Naive B cell (primary cell): Measurements from ENCODE around the gene ZNF738. TPM values are rescaled to one million over a fixed set of nuclear protein-coding genes. Genes with fewer than 3 reads are reported as not detected.
"Not testable (repeated sequence)": the region's sequence is repeated elsewhere in the genome, so short reads cannot be mapped to it uniquely, and the experiment has no call there.

ENCODE experiments used
- ATAC-seq, 2 donors: fragments of 150-1000 bp; cut with Tn5 transposase; 2 replicates each; pipeline ENCODE4 v1.10.0; 2021; ENCODE audit warnings: low read depth in 2 of 2, mild to moderate bottlenecking in 2 of 2, moderate library complexity in 2 of 2
- DNase-seq: peaks from one replicate; pipeline ENCODE4 v3.0.0; 2022
- H3K27ac Mint-ChIP-seq, 6 donors: one replicate each; pipeline ENCODE4 v1.8.0; 2020 to 2022; ENCODE audit warnings: mild to moderate bottlenecking in 6 of 6, mixed read lengths in 6 of 6, moderate library complexity in 5 of 6, inconsistent platforms in 2 of 6
- H3K27me3 Mint-ChIP-seq, 3 donors: one replicate each; pipeline ENCODE4 v1.8.0; 2021 to 2022; ENCODE audit warnings: mixed read lengths in 3 of 3, mild to moderate bottlenecking in 1 of 3
- H3K36me3 Mint-ChIP-seq, 2 donors: one replicate each; pipeline ENCODE4 v1.8.0; 2020 to 2022; ENCODE audit warnings: mixed read lengths in 2 of 2, inconsistent platforms in 1 of 2, mild to moderate bottlenecking in 1 of 2
- H3K4me1 Mint-ChIP-seq, 3 donors: one replicate each; pipeline ENCODE4 v1.8.0; 2020 to 2022; ENCODE audit warnings: mixed read lengths in 3 of 3, inconsistent platforms in 1 of 3, mild to moderate bottlenecking in 1 of 3, moderate library complexity in 1 of 3
- H3K4me3 Mint-ChIP-seq, 8 donors: one replicate each; pipeline ENCODE4 v1.8.0; 2020 to 2022; ENCODE audit warnings: mild to moderate bottlenecking in 8 of 8, mixed read lengths in 8 of 8, moderate library complexity in 8 of 8, inconsistent platforms in 2 of 8
- H3K9me3 Mint-ChIP-seq, 7 donors: one replicate each; pipeline ENCODE4 v1.8.0; 2020 to 2022; ENCODE audit warnings: mixed read lengths in 7 of 7, mild to moderate bottlenecking in 5 of 7, inconsistent platforms in 2 of 7, moderate library complexity in 1 of 7
- polyA plus RNA-seq, 6 donors: library from polyadenylated mRNA; unstranded; fragments of 300-500 nt; fragmentation: Illumina TruSeq; gene quantifications; one replicate each; pipeline ENCODE4 v1.2.3, GENCODE V29; 2021; ENCODE audit warnings: low read depth in 6 of 6

ZNF738 gene
- polyA plus RNA-seq, result 10 to 100 TPM in 1 of 6 donors, 1 to 10 TPM in 5; 6.1 to 10.0 (median 7.2) TPM

DNA sequence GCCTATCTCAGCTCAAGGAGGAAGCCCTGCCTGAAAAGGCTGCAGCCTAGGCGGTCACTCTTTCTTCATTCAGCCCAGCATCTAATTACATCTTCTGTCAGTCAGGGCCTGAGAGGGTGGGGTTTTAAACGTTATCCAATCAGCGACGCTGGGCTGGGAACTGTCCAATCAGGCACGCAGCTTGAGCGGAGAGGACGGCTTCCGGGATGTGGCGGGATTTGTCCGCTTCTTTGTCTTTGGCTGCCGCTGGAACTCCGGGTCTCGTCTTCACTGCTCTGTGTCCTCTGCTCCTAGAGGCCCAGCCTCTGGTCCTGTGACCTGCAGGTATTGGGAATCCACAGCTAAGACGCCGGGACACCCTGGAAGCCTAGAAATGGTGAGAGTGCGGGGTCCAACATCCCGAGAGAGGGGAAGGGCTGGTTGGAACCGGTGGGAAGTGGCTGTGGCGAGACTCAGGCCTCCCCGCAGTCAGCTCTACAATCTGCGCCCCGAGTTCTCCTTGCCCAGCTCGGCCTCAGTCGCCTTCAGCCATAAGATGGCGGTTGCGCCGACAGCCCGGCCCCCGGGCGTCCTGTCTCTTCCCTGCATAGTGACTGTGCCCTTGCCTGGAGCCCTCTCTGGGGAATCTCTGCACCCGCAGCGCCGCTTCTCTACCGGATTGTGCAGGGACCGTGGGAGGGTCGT is at the start of gene ZNF738:
Gene ZNF738 (plus strand): TSS at position 233 of the 684 bp plus-strand sequence. CDS start 141 bp downstream, at position 374.
- peak; percentile 97 to 98 for ATAC-seq
- H3K27me3 Mint-ChIP-seq, result no peaks in the 10 kb centered on the region

DNA sequence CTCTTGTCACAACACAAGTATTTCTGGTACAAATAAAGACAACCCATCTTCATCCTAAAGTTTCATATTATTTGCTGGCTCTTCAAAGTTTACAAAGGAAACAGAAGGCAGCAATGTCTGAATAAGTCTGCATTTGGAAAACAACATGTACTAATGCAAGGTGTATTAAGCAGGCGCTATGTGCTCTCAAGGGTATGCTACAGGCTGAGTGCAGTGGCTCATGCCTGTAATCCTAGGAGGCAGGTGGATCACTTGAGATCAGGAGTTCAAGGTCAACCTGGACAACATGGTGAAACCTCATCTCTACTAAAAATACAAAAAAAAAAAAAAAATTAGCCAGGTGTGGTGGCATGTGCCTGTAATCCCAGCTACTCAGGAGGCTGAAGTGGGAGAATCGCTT is 46.0 kb upstream of the ZNF738 start:
- H3K4me1 Mint-ChIP-seq, result peaks cover 4 to 25% (median 20%) of the 10 kb centered on the region in 3 donors
- not testable (repeated sequence) for H3K27ac Mint-ChIP-seq, H3K9me3 Mint-ChIP-seq

More for the DNA sequence above, at the start of gene ZNF738:
- H3K4me1 Mint-ChIP-seq, result peaks cover 4 to 17% (median 14%) of the 10 kb centered on the region in 3 donors
- peak within 1 kb of the TSS; percentile 95 to 99 (median 97) for H3K27ac Mint-ChIP-seq
- H3K36me3 Mint-ChIP-seq, result peaks cover 7 to 9% of the 10 kb centered on the region in 2 donors
- H3K4me3 Mint-ChIP-seq, result peak within 1 kb of the TSS; percentile 96 to 100 (median 100)
- peaks cover 0 to 5% (median 0%) of the 10 kb centered on the region in 7 donors for H3K9me3 Mint-ChIP-seq
- peak; percentile 84 for DNase-seq

DNA sequence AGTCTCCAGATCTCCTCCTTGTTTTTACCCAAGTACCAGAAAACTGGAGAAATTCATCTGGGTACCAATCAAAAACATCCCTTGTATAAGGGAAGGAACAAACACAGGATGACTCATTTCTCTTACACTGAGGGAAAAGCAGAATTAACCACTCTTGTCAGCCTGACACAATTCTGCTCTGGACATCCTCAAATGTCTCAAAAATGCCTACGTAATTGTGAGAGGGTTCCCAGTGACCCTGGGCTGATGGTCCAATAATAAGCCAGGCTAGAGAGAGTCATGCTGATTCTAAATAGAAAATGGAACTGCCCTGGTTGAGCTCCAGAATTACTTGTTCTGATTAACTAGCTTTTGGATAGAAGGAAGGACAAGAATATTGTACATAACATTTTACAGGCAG is 44.1 kb upstream of the ZNF738 start:
- H3K4me1 Mint-ChIP-seq, result peaks cover 8 to 33% (median 28%) of the 10 kb centered on the region in 3 donors
- no peak overlapping the region for H3K4me3 Mint-ChIP-seq
- no peaks in the 10 kb centered on the region for H3K27me3 Mint-ChIP-seq
- DNase-seq, result no peak
- ATAC-seq, result no peak
- H3K36me3 Mint-ChIP-seq, result peaks cover 0 to 5% of the 10 kb centered on the region in 2 donors
- peak overlapping the region in 1 of 6 donors; percentile 37 for H3K27ac Mint-ChIP-seq
- H3K9me3 Mint-ChIP-seq, result peaks cover 0 to 2% (median 0%) of the 10 kb centered on the region in 7 donors

More for the DNA sequence above, 46.0 kb upstream of the ZNF738 start:
- not testable (repeated sequence) for H3K4me3 Mint-ChIP-seq, H3K27me3 Mint-ChIP-seq, ATAC-seq, DNase-seq
- peaks cover 7 to 13% of the 10 kb centered on the region in 2 donors for H3K36me3 Mint-ChIP-seq

DNA sequence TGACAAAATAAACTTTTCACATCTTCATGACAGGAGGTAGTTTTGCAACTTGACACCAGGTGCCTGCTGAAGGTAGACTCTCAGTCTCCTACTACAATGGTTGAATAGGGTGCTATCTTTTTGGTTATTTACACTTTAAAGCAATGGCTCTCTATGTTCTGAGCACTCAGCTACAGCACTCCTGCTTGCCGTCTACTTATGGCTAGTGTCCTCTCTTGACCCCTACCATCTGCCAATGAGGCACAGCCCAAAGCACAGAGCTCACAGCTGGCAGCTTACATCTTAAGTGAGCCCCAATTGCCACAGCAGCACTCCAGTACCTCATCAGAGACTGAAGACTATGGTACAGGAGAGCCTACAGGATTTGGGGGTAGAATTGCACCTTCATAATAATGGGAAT is 41.0 kb upstream of the ZNF738 start:
- DNase-seq (no peak), ATAC-seq (no peak)
- no peak overlapping the region for H3K4me3 Mint-ChIP-seq
- H3K4me1 Mint-ChIP-seq, result peaks cover 21 to 60% (median 54%) of the 10 kb centered on the region in 3 donors
- H3K9me3 Mint-ChIP-seq, result peaks cover 0 to 3% (median 0%) of the 10 kb centered on the region in 7 donors
- H3K36me3 Mint-ChIP-seq, result peaks cover 0 to under 1% of the 10 kb centered on the region in 2 donors
- no peaks in the 10 kb centered on the region for H3K27me3 Mint-ChIP-seq
- H3K27ac Mint-ChIP-seq, result peak overlapping the region in 1 of 6 donors; percentile 76

DNA sequence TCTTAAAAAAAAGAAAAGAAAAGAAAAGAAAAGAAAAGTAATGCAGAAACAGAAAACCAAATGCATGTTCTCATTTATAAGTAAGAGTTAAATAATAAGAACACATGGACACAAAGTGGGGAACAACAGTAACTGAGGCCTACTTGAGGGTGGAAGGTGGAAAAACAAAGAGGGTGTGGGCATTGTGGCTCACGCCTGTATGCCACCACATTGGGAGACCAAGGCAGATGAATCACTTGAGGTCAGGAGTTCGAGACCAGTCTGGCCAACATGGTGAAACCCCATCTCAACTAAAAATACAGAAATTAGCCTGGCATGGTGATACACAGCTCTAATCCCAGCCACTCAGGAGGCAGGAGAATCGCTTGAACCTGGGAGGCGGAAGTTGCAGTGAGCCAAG is 37.7 kb upstream of the ZNF738 start:
- Mint-ChIP-seq H3K36me3 (peaks cover 9 to 10% of the 10 kb centered on the region in 2 donors), H3K27ac (peak overlapping the region in 2 of 6 donors; percentile 60 to 70), H3K9me3 (peaks cover 0 to 12% (median 4%) of the 10 kb centered on the region in 7 donors), H3K4me3 (no peak overlapping the region), H3K4me1 (peaks cover 26 to 72% (median 66%) of the 10 kb centered on the region in 3 donors), H3K27me3 (no peaks in the 10 kb centered on the region)
- ATAC-seq (no peak), DNase-seq (no peak)

DNA sequence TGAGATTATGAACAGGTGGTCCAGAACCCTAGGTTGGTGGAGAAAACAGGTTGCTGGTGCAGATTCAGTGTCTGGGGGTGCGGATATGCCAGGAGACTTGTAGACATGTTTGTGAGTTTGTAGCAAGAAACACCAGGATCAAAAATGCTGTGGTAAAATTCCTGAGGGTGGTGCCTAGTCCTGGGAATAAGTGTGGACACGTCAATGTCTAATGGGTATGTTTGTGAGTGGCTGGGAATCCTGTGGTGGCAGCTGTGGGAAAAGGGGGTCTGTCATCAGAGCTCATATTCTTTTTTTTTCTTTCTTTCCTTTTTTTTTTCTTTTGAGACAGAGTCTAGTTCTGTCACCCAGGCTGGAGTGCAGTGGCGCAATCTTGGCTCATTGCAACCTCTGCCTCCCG is 36.8 kb upstream of the ZNF738 start:
- H3K36me3 Mint-ChIP-seq, result peaks cover 14 to 15% of the 10 kb centered on the region in 2 donors
- peaks cover 30 to 79% (median 71%) of the 10 kb centered on the region in 3 donors for H3K4me1 Mint-ChIP-seq
- ATAC-seq (no peak), DNase-seq (no peak)
- H3K9me3 Mint-ChIP-seq, result peaks cover 0 to 15% (median 7%) of the 10 kb centered on the region in 7 donors
- peak overlapping the region in 2 of 8 donors; percentile 17 to 43 for H3K4me3 Mint-ChIP-seq
- no peaks in the 10 kb centered on the region for H3K27me3 Mint-ChIP-seq
- H3K27ac Mint-ChIP-seq, result peak overlapping the region in 3 of 6 donors; percentile 8 to 65 (median 36)

DNA sequence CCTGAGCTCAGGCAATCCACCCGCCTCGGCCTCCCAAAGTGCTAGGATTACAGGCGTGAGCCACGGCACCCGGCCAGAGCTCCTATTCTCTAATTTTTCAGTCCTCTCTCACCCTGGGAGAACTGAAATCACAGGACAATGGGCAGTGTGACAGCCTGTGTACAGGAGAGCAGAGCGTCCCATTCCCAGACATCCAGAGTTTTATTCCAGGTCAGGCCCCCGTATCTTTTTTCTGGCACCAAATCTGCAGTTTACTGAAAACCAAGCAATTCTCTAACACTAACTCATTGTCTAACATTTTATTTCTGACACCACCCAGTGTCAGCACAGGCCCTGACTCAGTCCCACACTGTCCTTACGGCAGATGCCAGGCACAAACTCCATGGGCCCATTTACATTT is 36.3 kb upstream of the ZNF738 start:
- H3K9me3 Mint-ChIP-seq, result peaks cover 0 to 15% (median 7%) of the 10 kb centered on the region in 7 donors
- H3K27ac Mint-ChIP-seq, result peak overlapping the region in 1 of 6 donors; percentile 65
- H3K36me3 Mint-ChIP-seq, result peaks cover 14 to 15% of the 10 kb centered on the region in 2 donors
- peaks cover 28 to 84% (median 69%) of the 10 kb centered on the region in 3 donors for H3K4me1 Mint-ChIP-seq
- H3K4me3 Mint-ChIP-seq, result no peak overlapping the region
- no peaks in the 10 kb centered on the region for H3K27me3 Mint-ChIP-seq
- no peak for ATAC-seq
- no peak for DNase-seq

DNA sequence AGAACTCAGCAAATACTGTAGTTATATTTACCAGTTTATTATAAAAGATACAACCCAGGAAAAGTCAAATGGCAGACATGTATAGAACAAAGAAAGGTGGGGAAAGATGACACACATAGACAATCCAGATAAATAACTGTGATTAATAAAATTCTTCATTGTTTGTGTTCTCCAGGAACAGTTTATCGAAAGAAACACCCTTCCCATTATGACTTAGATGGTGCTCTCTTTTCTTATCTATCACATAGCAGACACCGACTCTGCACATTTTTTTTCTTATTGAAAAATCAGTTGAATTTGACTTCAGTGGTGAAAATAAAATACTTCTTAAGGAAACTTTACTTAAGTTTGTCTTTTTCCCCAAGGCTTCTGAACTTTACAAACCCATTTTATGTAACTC is 35.8 kb upstream of the ZNF738 start:
- peaks cover 14 to 15% of the 10 kb centered on the region in 2 donors for H3K36me3 Mint-ChIP-seq

DNA sequence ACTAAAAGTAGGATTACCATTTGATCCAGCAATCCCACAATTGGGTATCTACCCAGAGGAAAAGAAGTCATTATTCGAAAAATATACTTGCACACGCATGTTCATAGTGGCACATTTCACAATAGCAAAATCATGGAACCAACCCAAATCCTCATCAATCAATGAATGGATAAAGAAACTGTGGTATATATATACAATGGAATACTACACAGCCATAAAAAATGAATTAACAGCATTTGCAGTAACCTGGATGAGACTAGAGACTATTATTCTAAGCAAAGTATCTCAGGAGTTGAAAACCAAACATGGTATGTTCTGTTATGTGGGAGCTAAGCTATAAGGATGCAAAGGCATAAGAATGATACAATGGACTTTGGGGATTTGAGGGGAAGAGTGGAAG is 32.6 kb upstream of the ZNF738 start:
- H3K27me3 Mint-ChIP-seq, result no peaks in the 10 kb centered on the region
- H3K4me3 Mint-ChIP-seq, result peak overlapping the region in 4 of 8 donors; percentile 8 to 99 (median 44)
- H3K27ac Mint-ChIP-seq, result no peak overlapping the region
- ATAC-seq, result no peak
- H3K4me1 Mint-ChIP-seq, result peaks cover 32 to 78% (median 61%) of the 10 kb centered on the region in 3 donors
- H3K36me3 Mint-ChIP-seq, result peaks cover 14 to 15% of the 10 kb centered on the region in 2 donors
- H3K9me3 Mint-ChIP-seq, result peaks cover 0 to 15% (median 7%) of the 10 kb centered on the region in 7 donors
- DNase-seq, result no peak

More for the DNA sequence above, 35.8 kb upstream of the ZNF738 start:
- ATAC-seq, result no peak
- Mint-ChIP-seq H3K27ac (peak overlapping the region in 1 of 6 donors; percentile 74), H3K4me3 (no peak overlapping the region), H3K4me1 (peaks cover 33 to 85% (median 69%) of the 10 kb centered on the region in 3 donors), H3K9me3 (peaks cover 0 to 15% (median 7%) of the 10 kb centered on the region in 7 donors), H3K27me3 (no peaks in the 10 kb centered on the region)
- no peak for DNase-seq

DNA sequence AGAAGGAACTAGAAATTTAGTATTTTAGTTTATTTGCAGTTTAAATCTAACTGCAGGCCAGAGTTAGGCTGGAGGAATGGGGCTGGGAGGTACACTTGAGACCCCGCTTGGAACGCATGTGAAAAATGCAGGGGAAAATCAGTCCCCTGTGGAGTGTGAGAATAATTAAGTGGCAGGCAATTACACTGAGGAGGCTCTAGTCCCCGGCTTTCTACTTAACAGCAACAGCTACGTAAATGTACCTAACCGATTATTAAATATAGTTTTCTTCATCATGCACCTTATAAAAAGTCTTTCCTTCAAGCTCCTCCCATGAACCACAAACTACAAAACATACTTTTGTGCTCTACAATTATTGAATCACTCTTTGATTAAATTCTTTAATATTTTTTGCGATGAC is 30.4 kb upstream of the ZNF738 start:
- peaks cover 19 to 57% (median 39%) of the 10 kb centered on the region in 3 donors for H3K4me1 Mint-ChIP-seq
- ATAC-seq (no peak), DNase-seq (no peak)
- peak overlapping the region; percentile 96 to 99 (median 98) for H3K27ac Mint-ChIP-seq
- H3K36me3 Mint-ChIP-seq, result peaks cover 14 to 15% of the 10 kb centered on the region in 2 donors
- H3K9me3 Mint-ChIP-seq, result peaks cover 0 to 13% (median 7%) of the 10 kb centered on the region in 7 donors
- H3K27me3 Mint-ChIP-seq, result no peaks in the 10 kb centered on the region
- H3K4me3 Mint-ChIP-seq, result peak overlapping the region; percentile 98 to 100 (median 99)

DNA sequence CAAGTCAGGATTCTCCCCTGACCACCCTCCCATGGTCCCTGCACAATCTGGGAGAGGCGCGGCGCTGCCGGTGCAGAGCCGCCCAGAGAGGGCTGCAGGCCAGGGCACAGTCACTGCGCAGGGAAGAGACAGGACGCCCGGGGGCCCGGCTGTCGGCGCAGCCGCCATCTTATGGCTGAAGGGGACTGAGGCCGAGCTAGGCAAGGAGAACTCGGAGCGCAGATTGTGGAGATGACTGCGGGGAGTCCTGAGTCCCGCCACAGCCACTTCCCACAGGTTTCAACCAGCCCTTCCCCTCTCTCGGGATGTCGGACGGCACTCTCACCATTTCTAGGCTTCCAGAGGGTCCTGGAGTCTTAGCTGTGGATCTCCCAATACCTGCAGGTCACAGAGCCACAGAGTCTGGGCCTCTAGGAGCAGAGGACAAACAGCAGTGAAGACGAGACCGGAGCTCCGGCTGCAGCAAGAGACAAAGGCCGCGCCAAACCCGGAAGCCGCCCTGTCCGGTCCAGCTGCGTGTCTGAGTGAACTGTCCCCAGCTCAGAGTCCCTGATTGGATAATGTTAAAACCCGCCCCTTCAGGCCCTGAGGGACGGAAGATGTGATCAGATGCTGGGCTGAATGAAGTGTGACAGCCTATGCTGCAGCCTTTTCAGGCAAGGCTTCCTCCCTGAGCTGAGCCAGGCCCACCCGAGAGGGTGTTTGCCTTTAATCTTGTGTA is 29.8 kb upstream of the ZNF738 start, which contains the start of gene ZNF708:
Gene ZNF708 (minus strand): TSS at position 526 of the 721 bp plus-strand sequence. CDS start 198 bp downstream, at position 328.
- peak within 1 kb of the TSS; percentile 96 to 99 (median 98) for H3K27ac Mint-ChIP-seq
- peaks cover 17 to 52% (median 34%) of the 10 kb centered on the region in 3 donors for H3K4me1 Mint-ChIP-seq
- DNase-seq, result peak; percentile 73
- H3K4me3 Mint-ChIP-seq, result peak within 1 kb of the TSS; percentile 98 to 100 (median 99)
- H3K27me3 Mint-ChIP-seq, result no peaks in the 10 kb centered on the region
- peaks cover 0 to 13% (median 7%) of the 10 kb centered on the region in 7 donors for H3K9me3 Mint-ChIP-seq
- ATAC-seq, result peak; percentile 96 to 97
- H3K36me3 Mint-ChIP-seq, result peaks cover 14 to 15% of the 10 kb centered on the region in 2 donors

DNA sequence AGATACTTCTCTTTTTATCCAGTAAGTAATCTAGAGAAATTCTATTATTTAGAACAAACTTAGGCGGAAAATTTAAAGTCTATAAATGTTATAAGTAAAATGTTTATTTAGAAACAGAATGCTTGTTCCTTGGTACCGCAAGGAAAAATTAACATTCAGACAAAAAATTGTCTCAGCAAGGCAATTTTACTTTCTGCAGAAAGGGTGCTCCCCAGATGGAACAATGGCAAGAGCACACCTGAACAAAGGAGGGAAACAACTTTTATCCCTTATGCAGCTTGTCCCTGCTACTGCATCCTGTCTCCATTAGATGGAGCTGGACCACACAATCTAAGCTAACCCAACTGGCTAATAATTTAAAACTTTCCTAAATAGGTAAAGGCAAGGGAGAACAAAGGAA is 23.1 kb upstream of the ZNF738 start:
- Mint-ChIP-seq H3K4me3 (no peak overlapping the region), H3K4me1 (no peaks in the 10 kb centered on the region), H3K36me3 (peaks cover 0 to 7% of the 10 kb centered on the region in 2 donors), H3K27ac (peak overlapping the region in 1 of 6 donors; percentile 58), H3K9me3 (peaks cover 5 to 58% (median 33%) of the 10 kb centered on the region in 7 donors), H3K27me3 (no peaks in the 10 kb centered on the region)
- DNase-seq (no peak), ATAC-seq (no peak)

DNA sequence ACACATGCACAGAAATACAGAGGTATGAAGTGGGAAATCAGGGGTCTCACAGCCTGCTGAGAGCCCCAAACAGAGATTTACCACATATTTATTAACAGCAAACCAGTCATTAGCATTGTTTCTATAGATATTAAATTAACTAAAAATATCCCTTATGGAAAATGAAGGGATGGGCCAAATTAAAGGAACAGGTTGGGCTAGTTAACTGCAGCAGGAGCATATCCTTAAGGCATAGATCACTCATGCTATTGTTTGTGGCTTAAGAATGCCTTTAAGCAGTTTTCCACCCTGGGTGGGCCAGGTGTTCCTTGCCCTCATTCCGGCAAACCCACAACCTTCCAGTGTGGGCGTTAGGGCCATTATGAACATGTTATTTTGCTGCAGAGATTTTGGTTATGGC is 14.0 kb upstream of the ZNF738 start:
- peaks cover 6 to 47% (median 37%) of the 10 kb centered on the region in 7 donors for H3K9me3 Mint-ChIP-seq
- not testable (repeated sequence) for H3K27me3 Mint-ChIP-seq, H3K27ac Mint-ChIP-seq

More for the DNA sequence above, 14.0 kb upstream of the ZNF738 start:
- not testable (repeated sequence) for ATAC-seq, H3K4me3 Mint-ChIP-seq, DNase-seq, H3K4me1 Mint-ChIP-seq
- H3K36me3 Mint-ChIP-seq, result peaks cover 0 to 20% of the 10 kb centered on the region in 2 donors
